ENCODE measurements around the gene EFCAB12. TPM values are rescaled to one million over a fixed set of nuclear protein-coding genes. Genes with fewer than 3 reads are reported as not detected.
"Not testable (repeated sequence)": the region's sequence is repeated elsewhere in the genome, so short reads cannot be mapped to it uniquely, and the experiment has no call there.

The EFCAB12 gene
- total RNA-seq, 2 donors from 2014 or later = under 0.01 to 1.3 TPM

GRCh38 chr3:129387487-129387886, 40.9 kb downstream of the EFCAB12 start:
- H3K27ac ChIP-seq = no peak overlapping the region
- H3K36me3 ChIP-seq (replicated peaks in 1 of 2; ENCODE audit: insufficient read depth in 1 of 2, low read depth in 2 of 2) = peaks cover 0 to 14% of the 10 kb centered on the region in 2 donors

GRCh38 chr3:129386984-129387383, 41.5 kb downstream of the EFCAB12 start:
- DNase-seq (no peak), ATAC-seq (no peak)
- intact Hi-C loops (cut with DNase I) = no loop called here
- TF ChIP-seq CTCF (IDR thresholded peaks at IDR 0.05) (no peak), POLR2A (IDR thresholded peaks at IDR 0.05) (no peak)
- H3K4me1 ChIP-seq = no peaks in the 10 kb centered on the region
- H3K27me3 ChIP-seq = no peaks in the 10 kb centered on the region
- 80 to 91% methylated on average over 10 of the region's 10 CpGs for WGBS, 2 donors
- H3K27ac ChIP-seq = no peak overlapping the region
- no peaks in the 10 kb centered on the region for H3K9me3 ChIP-seq
- H3K4me3 ChIP-seq = no peak overlapping the region
- peaks cover 0 to 11% of the 10 kb centered on the region in 2 donors for H3K36me3 ChIP-seq (replicated peaks in 1 of 2; ENCODE audit: insufficient read depth in 1 of 2, low read depth in 2 of 2)

More at GRCh38 chr3:129387487-129387886, 40.9 kb downstream of the EFCAB12 start:
- WGBS, 2 donors = 86 to 93% methylated on average over 5 of the region's 5 CpGs
- intact Hi-C loops (cut with DNase I) = no loop called here
- H3K4me3 ChIP-seq = no peak overlapping the region
- TF ChIP-seq CTCF (IDR thresholded peaks at IDR 0.05) (no peak), POLR2A (IDR thresholded peaks at IDR 0.05) (no peak)
- no peaks in the 10 kb centered on the region for H3K4me1 ChIP-seq
- no peak for DNase-seq
- ATAC-seq = no peak
- H3K9me3 ChIP-seq = no peaks in the 10 kb centered on the region
- H3K27me3 ChIP-seq = no peaks in the 10 kb centered on the region

- H3K36me3 ChIP-seq (replicated peaks in 1 of 2; ENCODE audit: insufficient read depth in 1 of 2, low read depth in 2 of 2); H3K4me3 ChIP-seq; DNase-seq; ATAC-seq; H3K4me1 ChIP-seq; intact Hi-C loops (cut with DNase I); H3K27me3 ChIP-seq; H3K27ac ChIP-seq; H3K9me3 ChIP-seq: not testable (repeated sequence)
- WGBS, 2 donors = 79 to 86% methylated on average over 5 to 8 of the region's 8 CpGs
Measured at GRCh38 chr3:129385507-129385906, 42.9 kb downstream of the EFCAB12 start.

GRCh38 chr3:129384594-129385323, 43.7 kb downstream of the EFCAB12 start:
- intact Hi-C loops (cut with DNase I) = no loop called here
- Histone ChIP-seq H3K4me3 (no peak overlapping the region), H3K9me3 (no peaks in the 10 kb centered on the region), H3K27ac (no peak overlapping the region), H3K36me3 (replicated peaks in 1 of 2; ENCODE audit: insufficient read depth in 1 of 2, low read depth in 2 of 2) (peaks cover 0 to 4% of the 10 kb centered on the region in 2 donors), H3K4me1 (no peaks in the 10 kb centered on the region), H3K27me3 (no peaks in the 10 kb centered on the region)
- 64 to 71% methylated on average over 13 to 18 of the region's 18 CpGs for WGBS, 2 donors
- ATAC-seq (no peak), DNase-seq (no peak)
- no peak for TF ChIP-seq CTCF (IDR thresholded peaks at IDR 0.05)
- no peak for TF ChIP-seq POLR2A (IDR thresholded peaks at IDR 0.05)

GRCh38 chr3:129384103-129384502, 44.3 kb downstream of the EFCAB12 start:
- H3K4me1 ChIP-seq; H3K27me3 ChIP-seq; DNase-seq; ATAC-seq; H3K27ac ChIP-seq; H3K9me3 ChIP-seq; H3K36me3 ChIP-seq (replicated peaks in 1 of 2; ENCODE audit: insufficient read depth in 1 of 2, low read depth in 2 of 2); H3K4me3 ChIP-seq; intact Hi-C loops (cut with DNase I): not testable (repeated sequence)
- WGBS, 2 donors = 17 to 56% methylated on average over 1 to 4 of the region's 5 CpGs

Data from body of pancreas (tissue), 4 donors.